Mesendoderm (in vitro differentiated cells): Measurements from ENCODE around the gene PXK.

ENCODE experiments used
- DNase-seq: peaks from one replicate; pipeline ENCODE4 v3.0.0; 2013
- H2AK5ac ChIP-seq: 2 replicates; pipeline ENCODE4 v1.6.1; 2013; ENCODE audit warnings: low read length, inconsistent platforms
- H2BK120ac ChIP-seq: 2 replicates; pipeline ENCODE4 v1.6.1; 2013; ENCODE audit warnings: low read depth, mild to moderate bottlenecking, low read length, moderate library complexity, mixed read lengths
- H2BK15ac ChIP-seq: replicated peaks from 2 replicates; pipeline ENCODE4 v1.6.1; 2013; ENCODE audit warnings: low read depth, mild to moderate bottlenecking, moderate library complexity
- H2BK5ac ChIP-seq: 2 replicates; pipeline ENCODE4 v1.6.1; 2013; ENCODE audit warnings: low read length, inconsistent platforms
- H3K18ac ChIP-seq: 2 replicates; pipeline ENCODE4 v1.6.1; 2013; ENCODE audit warnings: mild to moderate bottlenecking, low read length, mixed read lengths
- H3K23ac ChIP-seq: one replicate; pipeline ENCODE4 v1.6.1; 2013; ENCODE audit warnings: low read length
- H3K27ac ChIP-seq: 2 replicates; pipeline ENCODE4 v1.5.1; 2013; ENCODE audit warnings: low read depth, mild to moderate bottlenecking, inconsistent platforms, low read length, moderate library complexity
- H3K27me3 ChIP-seq: 2 replicates; pipeline ENCODE4 v1.6.1; 2013; ENCODE audit warnings: low read length, control low read depth, mild to moderate bottlenecking, inconsistent platforms; ENCODE audit not compliant: insufficient read depth, poor library complexity
- H3K36me3 ChIP-seq: 2 replicates; pipeline ENCODE4 v1.6.1; 2013; ENCODE audit warnings: low read length, inconsistent platforms; ENCODE audit not compliant: control insufficient read depth, insufficient read depth
- H3K4ac ChIP-seq: one replicate; pipeline ENCODE4 v1.6.1; 2013; ENCODE audit warnings: low read depth, mild to moderate bottlenecking, low read length, moderate library complexity
- H3K4me1 ChIP-seq: 2 replicates; pipeline ENCODE4 v1.6.1; 2013; ENCODE audit warnings: low read depth, low read length, inconsistent platforms; ENCODE audit not compliant: control insufficient read depth
- H3K4me2 ChIP-seq: 2 replicates; pipeline ENCODE4 v1.6.1; 2013; ENCODE audit warnings: low read length
- H3K4me3 ChIP-seq: 2 replicates; pipeline ENCODE4 v1.5.1; 2013; ENCODE audit warnings: mild to moderate bottlenecking, low read length
- H3K56ac ChIP-seq: one replicate; pipeline ENCODE4 v1.6.1; 2013; ENCODE audit warnings: low read length
- H3K79me1 ChIP-seq: 2 replicates; pipeline ENCODE4 v1.6.1; 2013; ENCODE audit warnings: low read length, inconsistent platforms
- H3K79me2 ChIP-seq: 2 replicates; pipeline ENCODE4 v1.6.1; 2013; ENCODE audit warnings: mild to moderate bottlenecking, low read length; ENCODE audit not compliant: control insufficient read depth, insufficient read depth
- H3K9ac ChIP-seq: 2 replicates; pipeline ENCODE4 v1.6.1; 2013; ENCODE audit warnings: low read length, inconsistent platforms
- H4K5ac ChIP-seq: one replicate; pipeline ENCODE4 v1.6.1; 2013; ENCODE audit warnings: low read length
- H4K8ac ChIP-seq: one replicate; pipeline ENCODE4 v1.6.1; 2013; ENCODE audit warnings: low read depth, mild to moderate bottlenecking, control low read depth, low read length, moderate library complexity
- WGBS: extraction: QIAGEN DNeasy Blood & Tissue Kit; methylation state at CpG from one replicate; pipeline ENCODE4 v1.1.7; 2013; ENCODE audit warnings: low lambda C conversion rate, missing lambda C conversion rate; ENCODE audit not compliant: insufficient coverage; ENCODE audit errors: extremely low coverage; 5-methylcytosine and 5-hydroxymethylcytosine counted together

PXK gene

GRCh38 chr3:58398669-58399333 lies 66.1 kb downstream of the PXK start:
- Histone ChIP-seq H3K9ac (no peak overlapping the region), H3K4me2 (no peak overlapping the region), H2AK5ac (no peak overlapping the region), H4K8ac (no peak overlapping the region), H2BK15ac (no peak overlapping the region), H4K5ac (no peak overlapping the region), H3K23ac (no peak overlapping the region), H2BK120ac (no peak overlapping the region), H3K4me3 (no peak overlapping the region), H3K56ac (no peak overlapping the region), H3K79me1 (no peaks in the 10 kb centered on the region), H3K27ac (no peak overlapping the region), H2BK5ac (no peak overlapping the region), H3K27me3 (no peaks in the 10 kb centered on the region), H3K79me2 (no peaks in the 10 kb centered on the region), H3K4me1 (peaks cover 4% of the 10 kb centered on the region), H3K18ac (no peak overlapping the region), H3K36me3 (no peaks in the 10 kb centered on the region), H3K4ac (no peak overlapping the region)
- DNase-seq = no peak
- no CpG with 5 or more reads among the region's 9 CpGs for WGBS

GRCh38 chr3:58403513-58404109 lies 70.9 kb downstream of the PXK start:
- Histone ChIP-seq H4K5ac (no peak overlapping the region), H3K23ac (no peak overlapping the region), H3K18ac (no peak overlapping the region), H3K4me1 (no peaks in the 10 kb centered on the region), H3K4me3 (no peak overlapping the region), H2BK120ac (no peak overlapping the region), H3K79me1 (no peaks in the 10 kb centered on the region), H3K9ac (no peak overlapping the region), H4K8ac (no peak overlapping the region), H2AK5ac (no peak overlapping the region), H3K27me3 (no peaks in the 10 kb centered on the region), H3K4me2 (no peak overlapping the region), H3K4ac (no peak overlapping the region), H3K56ac (no peak overlapping the region), H3K79me2 (no peaks in the 10 kb centered on the region), H3K36me3 (no peaks in the 10 kb centered on the region), H3K27ac (no peak overlapping the region), H2BK15ac (no peak overlapping the region), H2BK5ac (no peak overlapping the region)
- DNase-seq = no peak
- WGBS = no CpG with 5 or more reads among the region's 6 CpGs

GRCh38 chr3:58404396-58404795 lies 71.7 kb downstream of the PXK start:
- no peak overlapping the region for H2AK5ac ChIP-seq

GRCh38 chr3:58408906-58409305 lies 76.2 kb downstream of the PXK start:
- no CpG with 5 or more reads among the region's 5 CpGs for WGBS
- no peak overlapping the region for H2BK5ac ChIP-seq

More at GRCh38 chr3:58404396-58404795, 71.7 kb downstream of the PXK start:
- WGBS = no CpG with 5 or more reads among the region's 4 CpGs
- Histone ChIP-seq H3K36me3 (no peaks in the 10 kb centered on the region), H3K27me3 (no peaks in the 10 kb centered on the region), H3K79me2 (no peaks in the 10 kb centered on the region), H3K9ac (no peak overlapping the region), H2BK120ac (no peak overlapping the region), H3K79me1 (no peaks in the 10 kb centered on the region), H3K4me1 (no peaks in the 10 kb centered on the region), H3K18ac (no peak overlapping the region), H2BK15ac (no peak overlapping the region), H3K27ac (no peak overlapping the region), H3K23ac (no peak overlapping the region), H2BK5ac (no peak overlapping the region), H3K4ac (no peak overlapping the region), H3K4me2 (no peak overlapping the region), H4K5ac (no peak overlapping the region), H3K56ac (no peak overlapping the region), H3K4me3 (no peak overlapping the region), H4K8ac (no peak overlapping the region)
- no peak for DNase-seq

GRCh38 chr3:58409663-58410062 lies 77.0 kb downstream of the PXK start:
- Histone ChIP-seq H3K36me3 (no peaks in the 10 kb centered on the region), H3K56ac (no peak overlapping the region), H2BK15ac (no peak overlapping the region), H3K4me1 (peaks cover 1% of the 10 kb centered on the region), H2AK5ac (no peak overlapping the region), H2BK5ac (no peak overlapping the region), H3K79me2 (no peaks in the 10 kb centered on the region), H3K18ac (no peak overlapping the region), H4K5ac (no peak overlapping the region), H3K9ac (no peak overlapping the region), H3K4me2 (no peak overlapping the region), H3K23ac (no peak overlapping the region), H3K4me3 (no peak overlapping the region), H4K8ac (no peak overlapping the region), H3K79me1 (no peaks in the 10 kb centered on the region), H3K27me3 (no peaks in the 10 kb centered on the region), H2BK120ac (no peak overlapping the region), H3K4ac (no peak overlapping the region), H3K27ac (no peak overlapping the region)
- no CpG with 5 or more reads among the region's 3 CpGs for WGBS
- no peak for DNase-seq

More at GRCh38 chr3:58408906-58409305, 76.2 kb downstream of the PXK start:
- Histone ChIP-seq H2BK15ac (no peak overlapping the region), H3K27me3 (no peaks in the 10 kb centered on the region), H4K5ac (no peak overlapping the region), H3K4me3 (no peak overlapping the region), H3K36me3 (no peaks in the 10 kb centered on the region), H3K79me1 (no peaks in the 10 kb centered on the region), H3K27ac (no peak overlapping the region), H3K4me1 (peaks cover 1% of the 10 kb centered on the region), H2AK5ac (no peak overlapping the region), H3K4me2 (no peak overlapping the region), H3K23ac (no peak overlapping the region), H3K4ac (no peak overlapping the region), H4K8ac (no peak overlapping the region), H2BK120ac (no peak overlapping the region), H3K9ac (no peak overlapping the region), H3K18ac (no peak overlapping the region), H3K79me2 (no peaks in the 10 kb centered on the region), H3K56ac (no peak overlapping the region)
- DNase-seq = no peak

- peaks cover 11% of the 10 kb centered on the region for H3K4me1 ChIP-seq
- no peak overlapping the region for H3K9ac ChIP-seq
- no peaks in the 10 kb centered on the region for H3K36me3 ChIP-seq
- H3K4ac ChIP-seq = no peak overlapping the region
- H3K79me2 ChIP-seq = no peaks in the 10 kb centered on the region
- H3K27ac ChIP-seq = no peak overlapping the region
- no peak for DNase-seq
- no peak overlapping the region for H3K23ac ChIP-seq
- H2BK15ac ChIP-seq = no peak overlapping the region
- H3K27me3 ChIP-seq = no peaks in the 10 kb centered on the region
- WGBS = no CpG with 5 or more reads among the region's 3 CpGs
- no peaks in the 10 kb centered on the region for H3K79me1 ChIP-seq
- no peak overlapping the region for H2BK5ac ChIP-seq
- H2BK120ac ChIP-seq = no peak overlapping the region
- H2AK5ac ChIP-seq = no peak overlapping the region
- H3K4me2 ChIP-seq = no peak overlapping the region
- H4K5ac ChIP-seq = no peak overlapping the region
- no peak overlapping the region for H3K18ac ChIP-seq
- no peak overlapping the region for H3K4me3 ChIP-seq
- no peak overlapping the region for H4K8ac ChIP-seq
- H3K56ac ChIP-seq = no peak overlapping the region
These were observed 78.3 kb downstream of the PXK start for GRCh38 chr3:58411036-58411435.
